Hepatocyte (in vitro differentiated cells): ENCODE measurements around the gene PGA4. TPM values are rescaled to one million over a fixed set of nuclear protein-coding genes. Genes with fewer than 3 reads are reported as not detected.
"Not testable (repeated sequence)": the region's sequence is repeated elsewhere in the genome, so short reads cannot be mapped to it uniquely, and the experiment has no call there.

Source experiments
- DNase-seq: peaks from one replicate; pipeline ENCODE4 v3.0.0-alpha.2; 2016; ENCODE audit warnings: low spot score
- H2AFZ ChIP-seq: fragments of 200-600 bp; sonication (generic); 2 replicates; pipeline ENCODE4 v1.6.0; 2016; ENCODE audit warnings: antibody characterized with exemption, mild to moderate bottlenecking
- H3K27ac ChIP-seq: fragments of 200-600 bp; sonication (generic); 2 replicates; pipeline ENCODE4 v1.5.1; 2016; ENCODE audit warnings: mild to moderate bottlenecking
- H3K27me3 ChIP-seq: fragments of 200-600 bp; sonication (generic); 2 replicates; pipeline ENCODE4 v1.6.1; 2016
- H3K36me3 ChIP-seq: fragments of 200-600 bp; sonication (generic); replicated peaks from 2 replicates; pipeline ENCODE4 v1.5.1; 2016; ENCODE audit warnings: low read depth; ENCODE audit not compliant: insufficient read depth
- H3K4me1 ChIP-seq: fragments of 200-600 bp; sonication (generic); 2 replicates; pipeline ENCODE4 v1.5.1; 2016; ENCODE audit warnings: mild to moderate bottlenecking, moderate library complexity; ENCODE audit not compliant: insufficient read depth
- H3K4me2 ChIP-seq: fragments of 200-600 bp; sonication (generic); 2 replicates; pipeline ENCODE4 v1.6.0; 2016
- H3K4me3 ChIP-seq: fragments of 200-600 bp; sonication (generic); 2 replicates; pipeline ENCODE4 v1.5.1; 2016; ENCODE audit warnings: mild to moderate bottlenecking
- H3K79me2 ChIP-seq: fragments of 200-600 bp; sonication (generic); 2 replicates; pipeline ENCODE4 v1.6.0; 2017; ENCODE audit warnings: mild to moderate bottlenecking
- H3K9me2 ChIP-seq: fragments of 200-600 bp; sonication (generic); replicated peaks from 2 replicates; pipeline ENCODE4 v1.6.0; 2017; ENCODE audit warnings: mild to moderate bottlenecking; ENCODE audit not compliant: insufficient read depth
- H3K9me3 ChIP-seq: fragments of 200-600 bp; sonication (generic); 2 replicates; pipeline ENCODE4 v1.5.1; 2016; ENCODE audit warnings: low read depth, mild to moderate bottlenecking
- H4K20me1 ChIP-seq: fragments of 200-600 bp; sonication (generic); 2 replicates; pipeline ENCODE4 v1.6.0; 2016; ENCODE audit warnings: mild to moderate bottlenecking; ENCODE audit not compliant: insufficient read depth, poor library complexity, severe bottlenecking
- CTCF ChIP-seq: fragments of 200-600 bp; sonication (generic); IDR thresholded peaks from 2 replicates; pipeline ENCODE4 v1.5.1; 2016; ENCODE audit warnings: antibody characterized with exemption, mild to moderate bottlenecking; ENCODE audit not compliant: poor library complexity
- EZH2 ChIP-seq: fragments of 200-600 bp; sonication (generic); IDR thresholded peaks from 2 replicates; pipeline ENCODE4 v1.6.1; 2016; ENCODE audit warnings: antibody characterized with exemption, mild to moderate bottlenecking, borderline replicate concordance
- EZH2phosphoT487 ChIP-seq: fragments of 200-600 bp; sonication (generic); IDR thresholded peaks from one replicate; pipeline ENCODE4 v1.6.1; 2018; ENCODE audit warnings: antibody characterized with exemption, mild to moderate bottlenecking, low read depth, moderate library complexity; ENCODE audit not compliant: unreplicated experiment, severe bottlenecking
- WGBS: methylation state at CpG from one replicate; pipeline ENCODE4 v1.1.6; 2016; ENCODE audit warnings: low lambda C conversion rate; ENCODE audit errors: missing lambda C conversion rate; 5-methylcytosine and 5-hydroxymethylcytosine counted together
- polyA plus RNA-seq: library from polyadenylated mRNA; unstranded; fragments of >200 nt; fragmentation: Nextera tagmentation; extraction: Ambion mirVana; gene quantifications from 2 replicates; pipeline ENCODE4 v1.2.1, GENCODE V29; 2016
- total RNA-seq: library from RNA; depleted of rRNA; stranded (reverse); fragments of >200 nt; gene quantifications from 2 replicates; pipeline ENCODE4 v1.2.3, GENCODE V29; 2014

PGA4 gene
- total and polyA plus RNA-seq, 2 experiments from 2014 or later: 2.0 to 16.2 TPM

GRCh38 chr11:61195719-61196118, 26.4 kb upstream of the PGA4 start:
- Histone ChIP-seq H3K36me3 (no peaks in the 10 kb centered on the region), H3K27ac (no peak overlapping the region), H3K4me3 (no peak overlapping the region), H3K79me2 (no peaks in the 10 kb centered on the region), H3K9me3 (no peaks in the 10 kb centered on the region), H3K27me3 (no peaks in the 10 kb centered on the region), H3K9me2 (no peaks in the 10 kb centered on the region), H4K20me1 (no peaks in the 10 kb centered on the region), H3K4me1 (no peaks in the 10 kb centered on the region), H2AFZ (no peak overlapping the region), H3K4me2 (no peak overlapping the region)
- TF ChIP-seq CTCF (no peak), EZH2 (no peak), EZH2phosphoT487 (no peak)
- WGBS: 81% methylated on average over 7 of the region's 7 CpGs
- no peak for DNase-seq

- no peak for DNase-seq
Observed at GRCh38 chr11:61198361-61198760, 23.8 kb upstream of the PGA4 start.

GRCh38 chr11:61198948-61199523, 23.1 kb upstream of the PGA4 start:
- Histone ChIP-seq H3K27ac (no peak overlapping the region), H3K27me3 (no peaks in the 10 kb centered on the region), H3K4me1 (no peaks in the 10 kb centered on the region), H3K9me3 (no peaks in the 10 kb centered on the region), H2AFZ (no peak overlapping the region), H3K4me3 (no peak overlapping the region), H3K79me2 (no peaks in the 10 kb centered on the region), H4K20me1 (no peaks in the 10 kb centered on the region), H3K36me3 (no peaks in the 10 kb centered on the region), H3K9me2 (no peaks in the 10 kb centered on the region), H3K4me2 (no peak overlapping the region)
- 80% methylated on average over 4 of the region's 4 CpGs for WGBS
- TF ChIP-seq CTCF (no peak), EZH2 (no peak), EZH2phosphoT487 (no peak)
- DNase-seq: no peak

More at GRCh38 chr11:61198361-61198760, 23.8 kb upstream of the PGA4 start:
- H3K79me2 ChIP-seq: no peaks in the 10 kb centered on the region
- H3K4me2 ChIP-seq: no peak overlapping the region
- H2AFZ ChIP-seq: no peak overlapping the region
- 85% methylated on average over 6 of the region's 6 CpGs for whole genome bisulfite sequencing
- H3K9me2 ChIP-seq: no peaks in the 10 kb centered on the region
- no peaks in the 10 kb centered on the region for H3K9me3 ChIP-seq
- no peaks in the 10 kb centered on the region for H3K4me1 ChIP-seq
- TF ChIP-seq CTCF (no peak), EZH2 (no peak), EZH2phosphoT487 (no peak)
- H3K27me3 ChIP-seq: no peaks in the 10 kb centered on the region
- H3K4me3 ChIP-seq: no peak overlapping the region
- no peaks in the 10 kb centered on the region for H3K36me3 ChIP-seq
- no peak overlapping the region for H3K27ac ChIP-seq
- H4K20me1 ChIP-seq: no peaks in the 10 kb centered on the region

- H3K27me3 ChIP-seq: no peaks in the 10 kb centered on the region
- H3K27ac ChIP-seq: no peak overlapping the region
- WGBS: 92% methylated on average over 14 of the region's 14 CpGs
- H3K36me3 ChIP-seq: no peaks in the 10 kb centered on the region
- H3K9me3 ChIP-seq: no peaks in the 10 kb centered on the region
- H3K4me3 ChIP-seq: no peak overlapping the region
- no peak for TF ChIP-seq CTCF
- no peak for TF ChIP-seq EZH2
- no peak for TF ChIP-seq EZH2phosphoT487
- H3K79me2 ChIP-seq: no peaks in the 10 kb centered on the region
- H4K20me1 ChIP-seq: no peaks in the 10 kb centered on the region
- H3K4me1 ChIP-seq: no peaks in the 10 kb centered on the region
- no peak for DNase-seq
- H2AFZ ChIP-seq: no peak overlapping the region
- H3K4me2 ChIP-seq: no peak overlapping the region
- H3K9me2 ChIP-seq: no peaks in the 10 kb centered on the region
Observed at GRCh38 chr11:61201476-61201875, 20.7 kb upstream of the PGA4 start.

GRCh38 chr11:61202950-61203746, 19.0 kb upstream of the PGA4 start, which contains the start of gene PGA3:
TSS of gene PGA3 (plus strand) at chr11:61203515. CDS start at chr11:61203565, 50 bp downstream.
- not testable (repeated sequence) for H3K4me3 ChIP-seq, H3K36me3 ChIP-seq, H3K27ac ChIP-seq, H3K79me2 ChIP-seq, H3K27me3 ChIP-seq, H3K4me2 ChIP-seq, H2AFZ ChIP-seq, H3K4me1 ChIP-seq, H3K9me2 ChIP-seq, DNase-seq, H4K20me1 ChIP-seq, H3K9me3 ChIP-seq
- WGBS: 55% methylated on average over 16 of the region's 18 CpGs
